SH-SY5Y (cell line): Measurements from ENCODE around the gene RNF145.

Source experiments
- GATA2 ChIP-seq: IDR thresholded peaks from 2 replicates; pipeline ENCODE4 v1.6.1; 2011; ENCODE audit warnings: mild to moderate bottlenecking, low read depth, low read length
- GATA3 ChIP-seq: IDR thresholded peaks from 2 replicates; pipeline ENCODE4 v1.6.1; 2011; ENCODE audit warnings: low read depth, mild to moderate bottlenecking, low read length, moderate library complexity

GRCh38 chr5:159187719-159188118 is 21.6 kb downstream of the RNF145 start:
- TF ChIP-seq GATA2: no peak
- TF ChIP-seq GATA3: no peak
